Measurements from ENCODE around the gene CDCP1.
"Not testable (repeated sequence)": the region's sequence is repeated elsewhere in the genome, so short reads cannot be mapped to it uniquely, and the experiment has no call there.

The CDCP1 gene

GRCh38 chr3:45084820-45085816 is 61.1 kb downstream of the CDCP1 start:
- no peak for DNase-seq (ENCODE audit: low read depth in 2 of 2)

DNA sequence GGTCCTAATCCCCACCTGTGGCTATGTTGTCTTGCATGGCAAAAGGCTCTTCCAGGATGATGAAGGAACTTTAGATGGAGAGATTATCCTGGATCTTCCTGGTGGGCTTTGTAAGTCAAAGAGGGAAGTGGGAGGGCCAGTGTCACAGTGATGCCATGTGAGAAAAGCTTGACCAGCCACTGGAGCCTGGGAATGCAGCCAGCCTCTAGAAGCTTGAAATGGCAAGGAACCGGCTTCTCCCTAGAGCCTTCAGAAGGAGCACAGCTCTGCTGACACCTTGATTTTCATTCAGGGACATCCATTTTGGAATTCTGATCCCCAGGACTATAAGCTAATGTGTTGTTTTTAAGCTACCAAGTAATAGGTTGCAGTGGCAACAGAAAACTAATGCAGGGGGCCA is 61.8 kb downstream of the CDCP1 start:
- no peak for DNase-seq (ENCODE audit: low read depth in 2 of 2)

DNA sequence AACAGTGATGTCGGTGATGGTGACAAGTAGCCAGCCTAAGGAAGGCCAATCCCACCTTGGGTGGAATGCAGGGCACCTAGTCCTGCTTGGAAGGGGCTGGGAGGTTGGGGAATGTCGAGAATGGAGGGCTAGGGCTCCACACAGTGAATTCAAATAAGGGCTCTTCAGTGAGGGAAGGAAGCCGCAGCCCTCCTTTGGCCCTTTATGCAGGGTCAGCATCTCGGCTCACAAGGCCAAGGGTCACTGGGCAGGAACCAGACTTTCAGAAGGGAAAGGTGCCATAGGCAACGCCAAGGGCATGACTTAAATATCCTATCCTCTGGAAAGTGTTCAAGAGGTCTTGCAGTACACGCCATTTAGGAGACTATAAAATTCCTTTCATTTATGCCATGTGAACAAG is 63.2 kb downstream of the CDCP1 start:
- DNase-seq (ENCODE audit: low read depth in 2 of 2): no peak

DNA sequence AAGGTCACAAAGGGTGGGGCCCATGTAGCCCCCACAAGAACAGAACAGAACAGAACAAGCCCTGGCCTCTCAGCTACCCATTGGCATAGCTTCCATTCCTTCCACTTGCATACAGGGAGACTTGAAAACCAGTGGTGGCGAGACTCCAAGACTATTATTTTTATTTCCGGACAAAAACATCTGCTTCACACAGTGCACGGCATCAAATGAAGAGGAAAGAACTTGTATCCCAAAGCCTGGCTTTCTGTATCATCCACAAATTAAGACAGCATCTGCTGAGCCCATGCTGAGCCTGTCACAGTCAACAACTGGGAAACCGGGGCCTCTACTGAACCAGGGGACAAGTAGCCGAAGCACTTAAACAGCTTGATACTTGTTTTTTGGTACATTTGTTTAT is 64.0 kb downstream of the CDCP1 start:
- no peak for DNase-seq (ENCODE audit: low read depth in 2 of 2)

DNA sequence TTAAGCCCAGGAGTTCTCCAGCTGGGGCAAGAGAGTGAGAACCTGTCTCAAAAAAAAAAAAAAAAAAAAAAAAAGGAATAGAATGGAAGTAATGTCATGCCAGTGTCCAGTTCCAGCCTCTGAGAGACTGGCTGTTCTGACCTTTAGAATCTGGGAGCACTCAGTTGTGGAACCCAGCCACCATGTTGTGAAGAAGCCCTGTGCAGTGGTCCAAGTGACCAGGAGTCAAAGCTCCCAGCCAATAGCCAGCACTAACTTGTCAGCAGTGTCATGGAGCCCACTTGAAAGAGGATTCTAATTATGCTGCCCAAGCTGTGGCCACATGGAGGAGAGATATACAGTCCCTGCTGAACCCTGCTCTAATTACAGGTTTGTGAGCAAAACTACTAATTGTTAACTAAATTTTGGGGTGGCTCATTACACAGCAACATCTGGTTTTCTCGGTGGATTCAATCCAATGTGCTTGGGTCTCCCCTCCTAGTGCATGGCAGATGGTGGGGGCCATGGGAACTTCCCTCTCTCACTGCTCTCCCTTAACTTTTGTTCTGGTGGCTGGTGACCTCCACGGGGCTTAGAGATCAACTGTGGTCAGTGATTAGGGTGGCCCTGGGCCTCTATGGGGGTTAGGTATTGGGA is 64.6 kb downstream of the CDCP1 start:
- no peak for DNase-seq (ENCODE audit: low read depth in 2 of 2)

- DNase-seq (ENCODE audit: low read depth in 2 of 2): no peak
Observed at GRCh38 chr3:45080824-45081223, 65.4 kb downstream of the CDCP1 start.

DNA sequence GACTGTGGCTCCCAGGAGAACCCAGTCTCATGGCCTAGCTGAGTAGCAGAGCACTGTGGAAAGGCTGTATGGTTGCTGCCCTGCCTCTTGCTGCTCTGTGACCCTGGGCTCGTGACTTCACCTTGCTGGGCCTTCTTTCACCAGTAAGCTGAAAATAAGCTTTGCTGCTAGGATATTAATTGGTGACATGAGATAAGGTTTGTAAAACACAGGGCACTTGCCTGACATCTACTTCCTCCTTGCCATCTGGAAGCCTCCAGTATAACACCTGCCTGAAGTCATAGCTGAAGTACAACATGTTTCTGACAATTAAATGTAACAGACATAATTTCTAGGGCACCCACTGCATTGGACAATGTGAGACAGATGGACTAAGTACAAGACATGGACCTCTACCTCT is 66.5 kb downstream of the CDCP1 start:
- DNase-seq (ENCODE audit: low read depth in 2 of 2): no peak

- DNase-seq (ENCODE audit: low read depth in 2 of 2): no peak
Observed at GRCh38 chr3:45078910-45079522, 67.2 kb downstream of the CDCP1 start.

- not testable (repeated sequence) for DNase-seq (ENCODE audit: low read depth in 2 of 2)
Observed at GRCh38 chr3:45078256-45078655, 67.9 kb downstream of the CDCP1 start.

DNA sequence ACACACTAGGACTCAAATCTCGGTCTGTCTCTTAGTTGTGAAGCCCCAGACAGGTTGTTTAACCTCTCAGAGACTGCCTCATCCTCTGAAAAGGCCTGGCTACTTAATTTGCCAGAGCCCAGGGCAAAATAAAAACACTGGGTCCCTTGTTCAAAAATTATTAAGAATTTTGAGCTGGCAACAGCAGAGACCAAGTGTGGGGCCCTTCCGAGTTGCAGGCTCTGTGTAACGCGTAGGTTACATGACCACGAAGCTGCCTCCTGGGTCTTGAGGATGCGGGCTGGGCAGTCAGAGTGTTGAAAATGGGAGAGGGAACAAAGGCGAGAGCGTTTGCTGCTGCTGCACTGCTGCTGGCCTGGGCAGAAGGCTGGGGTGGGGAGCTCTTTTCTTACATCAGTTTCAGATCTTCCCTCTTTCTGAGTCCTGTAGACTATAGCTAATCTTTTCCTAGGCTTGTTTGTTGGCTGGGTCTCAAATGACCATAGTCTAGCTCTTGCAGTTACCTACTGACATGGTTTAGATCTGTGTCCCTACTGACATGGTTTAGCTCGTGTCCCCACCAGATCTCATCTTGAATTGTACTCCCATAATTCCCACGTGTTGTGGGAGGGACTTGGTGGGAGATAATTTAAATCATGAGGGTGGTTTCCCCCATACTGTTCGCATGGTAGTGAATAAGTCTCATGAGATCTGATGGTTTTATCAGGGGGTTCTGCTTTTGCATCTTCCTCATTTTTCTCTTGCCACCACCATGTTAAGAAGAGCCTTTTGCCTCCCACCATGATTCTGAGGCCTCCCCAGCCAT is 70.2 kb downstream of the CDCP1 start:
- DNase-seq (ENCODE audit: low read depth in 2 of 2): no peak

- DNase-seq (ENCODE audit: low read depth in 2 of 2): no peak
Observed at GRCh38 chr3:45071075-45071474, 75.1 kb downstream of the CDCP1 start.

- no peak for DNase-seq (ENCODE audit: low read depth in 2 of 2)
Observed at GRCh38 chr3:45067941-45068340, 78.2 kb downstream of the CDCP1 start.

DNA sequence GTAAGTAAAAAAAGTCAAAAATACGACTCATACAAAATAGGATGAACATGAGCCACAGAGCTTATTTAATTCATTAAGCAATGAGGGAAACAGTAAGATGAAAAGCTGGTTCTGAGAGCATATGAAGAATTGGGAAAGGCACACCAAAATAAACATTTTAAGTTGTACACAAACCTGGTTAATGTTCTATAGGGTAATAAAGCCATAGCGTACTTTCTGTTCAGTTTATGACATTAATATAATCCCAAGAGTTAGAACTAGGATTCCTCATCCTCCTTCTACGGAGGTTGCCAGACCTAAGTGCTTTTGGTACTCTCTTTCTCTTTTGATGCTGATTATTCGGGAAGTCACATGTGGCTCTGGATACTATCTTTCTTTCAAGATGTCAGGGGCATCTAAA is 78.7 kb downstream of the CDCP1 start:
- no peak for DNase-seq (ENCODE audit: low read depth in 2 of 2)

- no peak for DNase-seq (ENCODE audit: low read depth in 2 of 2)
Observed at GRCh38 chr3:45066109-45066801, 79.9 kb downstream of the CDCP1 start.

DNA sequence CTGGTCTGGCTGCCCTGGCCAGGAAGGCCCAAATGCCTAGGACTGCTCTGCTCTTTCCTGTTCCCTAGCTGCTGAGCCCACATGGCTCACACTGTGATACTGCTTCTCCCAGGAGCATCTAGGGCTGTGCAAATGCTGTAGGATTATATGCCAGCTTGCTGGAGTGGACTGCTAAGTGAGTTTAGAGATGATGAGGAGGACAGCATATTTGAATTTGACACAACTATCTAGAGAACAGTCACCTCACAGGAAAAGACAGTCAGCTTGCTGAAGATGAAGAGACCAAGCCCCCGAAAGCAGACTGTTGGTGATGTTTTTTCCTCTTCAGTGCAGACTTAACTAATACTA is 80.8 kb downstream of the CDCP1 start:
- no peak for DNase-seq (ENCODE audit: low read depth in 2 of 2)

DNA sequence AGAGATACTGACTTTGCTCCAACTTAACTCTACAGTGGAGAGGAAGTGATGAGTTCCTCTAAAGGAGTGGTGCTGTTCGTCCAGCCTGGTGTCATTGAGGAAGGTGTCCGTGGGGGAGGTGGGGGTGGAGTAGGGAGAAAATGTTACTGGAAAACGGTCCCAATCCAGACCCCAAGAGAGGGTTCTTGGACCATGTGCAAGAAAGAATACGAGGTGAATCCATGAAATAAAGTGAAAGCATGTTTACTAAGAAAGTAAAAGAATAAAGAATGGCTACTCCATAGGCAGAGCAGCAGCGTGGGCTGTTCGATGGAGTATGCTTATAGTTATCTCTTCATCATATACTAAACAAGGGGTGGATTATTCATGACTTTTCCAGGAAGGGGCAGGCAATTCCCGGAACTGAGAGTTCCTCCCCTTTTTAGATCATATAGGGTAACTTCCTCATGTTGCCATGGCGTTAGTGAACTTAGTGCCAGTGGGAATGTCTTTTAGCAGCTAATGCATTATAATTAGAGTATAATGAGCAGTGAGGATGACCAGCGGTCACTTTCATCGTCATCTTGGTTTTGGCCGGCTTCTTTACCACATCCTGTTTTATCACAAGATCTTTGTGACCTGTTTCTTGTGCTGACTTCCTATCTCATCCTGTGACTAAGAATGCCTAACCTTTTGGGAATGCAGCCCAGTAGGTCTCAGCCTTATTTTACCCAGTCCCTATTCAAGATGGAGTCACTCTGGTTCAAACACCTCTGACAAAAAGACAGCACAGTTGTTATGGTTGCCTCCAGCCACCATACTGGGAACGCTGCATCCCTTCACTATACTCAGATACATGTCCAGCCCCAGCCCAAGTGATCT is 81.4 kb downstream of the CDCP1 start:
- peak in 1 of 2 donors; percentile 48 for DNase-seq (ENCODE audit: low read depth in 2 of 2)

GRCh38 chr3:45062697-45063070 is 83.5 kb downstream of the CDCP1 start:
- no peak for DNase-seq (ENCODE audit: low read depth in 2 of 2)

DNA sequence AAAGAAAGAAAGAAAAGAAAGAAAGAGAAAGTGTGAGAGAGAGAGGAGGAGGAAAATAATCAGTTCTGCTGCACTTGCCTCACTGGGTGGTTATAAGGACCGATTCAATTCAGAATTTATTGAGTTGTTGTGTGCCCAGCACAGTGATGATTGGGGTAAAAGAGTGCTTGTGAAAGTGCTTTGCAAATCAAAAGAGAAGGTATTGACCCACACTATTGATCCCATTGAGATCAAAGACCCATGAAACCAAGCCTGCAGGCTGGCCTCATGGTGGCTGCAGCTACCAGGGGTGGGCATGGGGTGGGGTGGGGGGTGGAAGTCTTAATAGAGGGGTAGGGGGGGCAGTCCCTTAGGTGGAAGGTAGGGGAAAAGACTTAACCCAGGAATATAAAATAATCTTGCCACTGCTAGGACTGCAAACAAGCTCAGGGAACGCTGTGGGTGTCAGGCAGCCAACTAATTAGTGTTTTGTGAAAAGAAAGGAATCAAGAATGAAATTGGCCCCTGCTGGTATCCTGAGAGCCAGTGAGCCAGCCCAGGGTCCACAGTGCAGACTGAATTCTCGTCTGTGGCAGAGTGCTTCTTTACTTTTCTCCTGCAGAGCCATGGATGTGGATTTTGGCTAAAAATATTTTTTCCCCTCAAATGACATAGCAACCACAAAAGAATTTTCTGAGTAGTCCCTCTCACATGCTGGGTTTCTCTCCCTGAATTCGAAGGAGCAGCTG is 85.8 kb downstream of the CDCP1 start:
- no peak for DNase-seq (ENCODE audit: low read depth in 2 of 2)

DNA sequence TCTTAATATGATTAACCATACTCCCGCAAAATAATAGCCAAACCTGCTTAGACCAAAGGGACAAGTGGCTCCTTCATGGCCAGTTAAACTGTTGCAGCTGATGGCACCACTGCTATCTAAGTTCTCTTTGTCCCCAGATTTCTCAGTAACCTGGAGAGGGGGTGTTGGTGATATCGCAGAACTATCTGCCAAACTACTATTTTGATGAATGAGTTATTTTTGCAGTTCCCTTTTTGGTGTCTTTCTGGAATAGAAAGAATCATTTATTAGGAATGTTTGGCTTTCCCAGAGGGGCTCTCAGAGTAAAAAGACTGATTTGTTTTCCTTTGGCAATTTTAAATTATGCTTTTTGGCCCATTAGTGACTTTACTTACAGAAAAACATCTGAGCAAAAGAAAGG is 87.0 kb downstream of the CDCP1 start:
- DNase-seq (ENCODE audit: low read depth in 2 of 2): no peak

GRCh38 chr3:45057557-45057956 is 88.6 kb downstream of the CDCP1 start:
- no peak for DNase-seq (ENCODE audit: low read depth in 2 of 2)

Measured in stimulated activated CD4-positive, alpha-beta T cell treated with anti-CD3 and anti-CD28 coated beads, Interleukin-1b, Interleukin-23, amount 100 ng/mL, for 1 hour (primary cell).